Neural progenitor cell (in vitro differentiated cells): Measurements from ENCODE around the gene SEMA6D. TPM values are rescaled to one million over a fixed set of nuclear protein-coding genes. Genes with fewer than 3 reads are reported as not detected.

Source experiments
- DNase-seq: peaks from one replicate; pipeline ENCODE4 v3.0.0-alpha.2; 2016; ENCODE audit warnings: low spot score
- H2AFZ ChIP-seq: fragments of 200-600 bp; sonication (generic); replicated peaks from 2 replicates; pipeline ENCODE4 v1.6.1; 2016; ENCODE audit warnings: antibody characterized with exemption
- H3F3A ChIP-seq: fragments of 200-600 bp; sonication (generic); 2 replicates; pipeline ENCODE4 v1.6.1; 2016; ENCODE audit warnings: antibody characterized with exemption, low read depth
- H3K27ac ChIP-seq: fragments of 200-600 bp; sonication (generic); 2 replicates; pipeline ENCODE4 v1.5.1; 2016; ENCODE audit warnings: mild to moderate bottlenecking
- H3K27me3 ChIP-seq: fragments of 200-600 bp; sonication (generic); 2 replicates; pipeline ENCODE4 v1.6.1; 2016; ENCODE audit warnings: mild to moderate bottlenecking, moderate library complexity
- H3K36me3 ChIP-seq: fragments of 200-600 bp; sonication (generic); 2 replicates; pipeline ENCODE4 v1.5.1; 2016
- H3K4me1 ChIP-seq: fragments of 200-600 bp; sonication (generic); 2 replicates; pipeline ENCODE4 v1.6.1; 2016; ENCODE audit warnings: mixed run types
- H3K4me2 ChIP-seq: fragments of 200-600 bp; sonication (generic); 2 replicates; pipeline ENCODE4 v1.6.1; 2016
- H3K4me3 ChIP-seq: fragments of 200-600 bp; sonication (generic); 2 replicates; pipeline ENCODE4 v1.5.1; 2016
- H3K79me2 ChIP-seq: fragments of 200-600 bp; sonication (generic); 2 replicates; pipeline ENCODE4 v1.6.1; 2016; ENCODE audit warnings: low read depth
- H3K9ac ChIP-seq: fragments of 200-600 bp; sonication (generic); 2 replicates; pipeline ENCODE4 v1.6.1; 2016
- H3K9me3 ChIP-seq: fragments of 200-600 bp; sonication (generic); 2 replicates; pipeline ENCODE4 v1.5.1; 2016; ENCODE audit warnings: low read depth
- H4K20me1 ChIP-seq: fragments of 200-600 bp; sonication (generic); 2 replicates; pipeline ENCODE4 v1.6.1; 2016; ENCODE audit warnings: low read depth
- H3K27ac Mint-ChIP-seq: 3 replicates; pipeline ENCODE4 v1.8.0; 2021; ENCODE audit warnings: mixed read lengths
- H3K27me3 Mint-ChIP-seq: 2 replicates; pipeline ENCODE4 v1.8.0; 2022; ENCODE audit warnings: low read depth, mild to moderate bottlenecking, inconsistent platforms, moderate library complexity, mixed read lengths; ENCODE audit not compliant: insufficient read depth
- H3K36me3 Mint-ChIP-seq: 3 replicates; pipeline ENCODE4 v1.8.0; 2021; ENCODE audit warnings: mixed read lengths
- H3K4me1 Mint-ChIP-seq: 3 replicates; pipeline ENCODE4 v1.8.0; 2021; ENCODE audit warnings: mixed read lengths
- H3K4me3 Mint-ChIP-seq: 3 replicates; pipeline ENCODE4 v1.8.0; 2021; ENCODE audit warnings: mild to moderate bottlenecking, moderate library complexity, mixed read lengths
- H3K9me3 Mint-ChIP-seq: 3 replicates; pipeline ENCODE4 v1.8.0; 2020; ENCODE audit warnings: mixed read lengths
- CTCF ChIP-seq: fragments of 200-600 bp; sonication (generic); IDR thresholded peaks from 2 replicates; pipeline ENCODE4 v1.5.1; 2017; ENCODE audit warnings: antibody characterized with exemption, mild to moderate bottlenecking
- EZH2 ChIP-seq: fragments of 200-600 bp; sonication (generic); IDR thresholded peaks from 2 replicates; pipeline ENCODE4 v1.6.1; 2017; ENCODE audit warnings: antibody characterized with exemption, mild to moderate bottlenecking, moderate library complexity
- EZH2phosphoT487 ChIP-seq: fragments of 200-600 bp; sonication (generic); IDR thresholded peaks from 2 replicates; pipeline ENCODE4 v1.6.1; 2017; ENCODE audit warnings: antibody characterized with exemption
- total RNA-seq: library from RNA; depleted of rRNA; stranded (reverse); fragments of >200 nt; gene quantifications from 2 replicates; pipeline ENCODE4 v1.2.3, GENCODE V29; 2015; ENCODE audit warnings: low replicate concordance

Gene SEMA6D
- total RNA-seq, 1 donor from 2014 or later = 23.5 TPM

DNA sequence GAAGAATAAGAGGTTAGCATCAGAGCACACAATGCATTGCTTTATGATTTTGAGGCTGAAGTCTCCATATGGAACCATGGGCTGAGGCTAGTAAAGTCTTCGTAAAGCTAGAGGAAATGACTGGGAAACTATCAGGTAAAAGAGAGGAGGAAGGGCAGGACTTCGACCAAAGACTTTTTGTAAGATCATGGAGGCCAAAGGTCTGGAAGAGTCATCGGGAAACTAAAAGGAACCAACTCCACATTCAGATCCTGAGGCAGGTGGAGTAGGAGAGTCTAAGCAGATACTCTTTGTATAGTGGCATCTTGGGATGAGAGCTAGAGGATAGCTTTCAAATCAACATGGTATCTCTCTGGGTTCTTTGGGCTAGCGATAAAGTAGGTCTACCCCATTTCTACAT lies 36.3 kb downstream of the SEMA6D start:
- Mint-ChIP-seq H3K4me3 (no peak overlapping the region), H3K27ac (no peak overlapping the region), H3K36me3 (peaks cover 38% of the 10 kb centered on the region), H3K27me3 (peaks cover 2% of the 10 kb centered on the region), H3K9me3 (peaks cover 28% of the 10 kb centered on the region), H3K4me1 (no peaks in the 10 kb centered on the region)
- Histone ChIP-seq H3K79me2 (no peaks in the 10 kb centered on the region), H3K4me3 (no peak overlapping the region), H3F3A (no peaks in the 10 kb centered on the region), H3K9me3 (peaks cover 12% of the 10 kb centered on the region), H3K27ac (no peak overlapping the region), H3K4me2 (no peak overlapping the region), H2AFZ (no peak overlapping the region), H4K20me1 (no peaks in the 10 kb centered on the region), H3K36me3 (no peaks in the 10 kb centered on the region), H3K27me3 (no peaks in the 10 kb centered on the region), H3K9ac (no peak overlapping the region), H3K4me1 (no peaks in the 10 kb centered on the region)
- DNase-seq = no peak
- TF ChIP-seq CTCF (no peak), EZH2phosphoT487 (no peak), EZH2 (no peak)

DNA sequence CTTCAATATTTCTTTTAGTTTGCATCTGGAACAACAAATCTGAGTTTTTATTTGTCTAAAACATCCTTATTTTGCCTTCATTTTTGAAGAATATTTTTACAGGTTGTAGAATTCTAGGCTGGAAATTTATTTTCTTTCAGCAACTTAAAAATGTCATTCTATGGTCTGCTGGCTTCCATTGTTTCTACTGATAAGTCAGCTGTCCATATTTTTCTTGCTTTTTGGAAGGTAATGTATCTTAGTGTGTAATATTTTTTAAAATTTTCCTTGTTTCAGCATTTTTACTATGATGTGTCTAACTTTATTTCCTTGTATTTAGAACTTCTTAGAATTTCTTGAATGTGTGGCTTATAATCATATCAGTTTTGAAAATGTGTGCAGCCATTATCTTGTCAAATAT lies 37.0 kb downstream of the SEMA6D start:
- H3K36me3 Mint-ChIP-seq = peaks cover 38% of the 10 kb centered on the region
- H3K79me2 ChIP-seq = no peaks in the 10 kb centered on the region

GRCh38 chr15:47755941-47756340 lies 38.6 kb downstream of the SEMA6D start:
- Histone ChIP-seq H3K27ac (no peak overlapping the region), H3K4me1 (no peaks in the 10 kb centered on the region), H3K4me3 (no peak overlapping the region), H3K79me2 (no peaks in the 10 kb centered on the region), H3K9ac (no peak overlapping the region), H3F3A (no peaks in the 10 kb centered on the region), H3K36me3 (no peaks in the 10 kb centered on the region), H2AFZ (no peak overlapping the region), H3K4me2 (no peak overlapping the region), H4K20me1 (no peaks in the 10 kb centered on the region), H3K27me3 (no peaks in the 10 kb centered on the region), H3K9me3 (peaks cover 12% of the 10 kb centered on the region)
- H3K27ac Mint-ChIP-seq = no peak overlapping the region
- H3K36me3 Mint-ChIP-seq = peaks cover 45% of the 10 kb centered on the region
- H3K27me3 Mint-ChIP-seq = peaks cover 2% of the 10 kb centered on the region
- DNase-seq = no peak
- no peak overlapping the region for H3K4me3 Mint-ChIP-seq
- peaks cover 28% of the 10 kb centered on the region for H3K9me3 Mint-ChIP-seq
- peaks cover 2% of the 10 kb centered on the region for H3K4me1 Mint-ChIP-seq
- TF ChIP-seq CTCF (no peak), EZH2 (no peak), EZH2phosphoT487 (no peak)

More for the DNA sequence above, 37.0 kb downstream of the SEMA6D start:
- no peak overlapping the region for H3K4me3 ChIP-seq
- H3K4me1 ChIP-seq = no peaks in the 10 kb centered on the region
- no peaks in the 10 kb centered on the region for H3K36me3 ChIP-seq
- peaks cover 2% of the 10 kb centered on the region for H3K4me1 Mint-ChIP-seq
- H2AFZ ChIP-seq = no peak overlapping the region
- no peaks in the 10 kb centered on the region for H4K20me1 ChIP-seq
- TF ChIP-seq EZH2 (no peak), CTCF (no peak), EZH2phosphoT487 (no peak)
- no peak overlapping the region for H3K27ac ChIP-seq
- no peak overlapping the region for H3K9ac ChIP-seq
- no peaks in the 10 kb centered on the region for H3F3A ChIP-seq
- peaks cover 2% of the 10 kb centered on the region for H3K27me3 Mint-ChIP-seq
- no peak for DNase-seq
- no peak overlapping the region for H3K4me3 Mint-ChIP-seq
- peaks cover 12% of the 10 kb centered on the region for H3K9me3 ChIP-seq
- H3K4me2 ChIP-seq = no peak overlapping the region
- H3K27me3 ChIP-seq = no peaks in the 10 kb centered on the region
- H3K27ac Mint-ChIP-seq = no peak overlapping the region
- H3K9me3 Mint-ChIP-seq = peaks cover 28% of the 10 kb centered on the region
